MM.1S (cell line): ENCODE measurements around the gene INPP5D.

Experiments
- DNase-seq: peaks from one replicate; pipeline ENCODE4 v3.0.0-alpha.2; 2015
- H2AFZ ChIP-seq: fragments of 300-600 bp; sonication (generic); 2 replicates; pipeline ENCODE4 v1.6.0; 2016; ENCODE audit warnings: antibody characterized with exemption, low read length
- H3F3A ChIP-seq: fragments of 300-600 bp; sonication (generic); 2 replicates; pipeline ENCODE4 v1.6.1; 2016; ENCODE audit warnings: mild to moderate bottlenecking, antibody characterized with exemption, low read length, moderate library complexity, mixed read lengths; ENCODE audit not compliant: insufficient read depth
- H3K27ac ChIP-seq: fragments of 300-600 bp; sonication (generic); 2 replicates; pipeline ENCODE4 v1.5.1; 2016; ENCODE audit warnings: mild to moderate bottlenecking, low read length
- H3K27me3 ChIP-seq: fragments of 300-600 bp; sonication (generic); replicated peaks from 2 replicates; pipeline ENCODE4 v1.6.0; 2016; ENCODE audit warnings: low read length; ENCODE audit not compliant: insufficient read depth
- H3K36me3 ChIP-seq: fragments of 300-600 bp; sonication (generic); replicated peaks from 2 replicates; pipeline ENCODE4 v1.6.1; 2016; ENCODE audit warnings: mild to moderate bottlenecking, low read length, mixed read lengths; ENCODE audit not compliant: insufficient read depth
- H3K4me1 ChIP-seq: fragments of 300-600 bp; sonication (generic); 2 replicates; pipeline ENCODE4 v1.6.1; 2016; ENCODE audit warnings: low read length, mixed read lengths
- H3K4me2 ChIP-seq: fragments of 300-600 bp; sonication (generic); 2 replicates; pipeline ENCODE4 v1.6.0; 2016; ENCODE audit warnings: low read depth, low read length
- H3K4me3 ChIP-seq: fragments of 300-600 bp; sonication (generic); 2 replicates; pipeline ENCODE4 v1.5.1; 2016; ENCODE audit warnings: low read length, mixed read lengths
- H3K79me2 ChIP-seq: fragments of 300-600 bp; sonication (generic); 2 replicates; pipeline ENCODE4 v1.6.1; 2016; ENCODE audit warnings: mixed run types, low read length, mixed read lengths
- H3K9ac ChIP-seq: fragments of 300-600 bp; sonication (generic); 2 replicates; pipeline ENCODE4 v1.6.1; 2016; ENCODE audit warnings: low read length, mixed read lengths
- H3K9me2 ChIP-seq: fragments of 300-600 bp; sonication (generic); replicated peaks from 2 replicates; pipeline ENCODE4 v1.6.1; 2016; ENCODE audit warnings: mild to moderate bottlenecking, low read length, mixed read lengths; ENCODE audit not compliant: insufficient read depth
- H3K9me3 ChIP-seq: fragments of 300-600 bp; sonication (generic); replicated peaks from 2 replicates; pipeline ENCODE4 v1.6.1; 2016; ENCODE audit warnings: mild to moderate bottlenecking, low read length, mixed read lengths; ENCODE audit not compliant: insufficient read depth
- H4K20me1 ChIP-seq: fragments of 300-600 bp; sonication (generic); 2 replicates; pipeline ENCODE4 v1.6.1; 2016; ENCODE audit warnings: mild to moderate bottlenecking, low read length, moderate library complexity, mixed read lengths; ENCODE audit not compliant: insufficient read depth
- CTCF ChIP-seq: fragments of 300-600 bp; sonication (generic); IDR thresholded peaks from 2 replicates; pipeline ENCODE4 v1.5.1; 2016; ENCODE audit warnings: antibody characterized with exemption, low read length, mixed read lengths
- EZH2 ChIP-seq: fragments of 300-600 bp; sonication (generic); optimal IDR thresholded peaks from 2 replicates; pipeline ENCODE3; 2017; ENCODE audit warnings: low read depth, mild to moderate bottlenecking, antibody characterized with exemption, low read length, mixed read lengths
- EZH2phosphoT487 ChIP-seq: fragments of 300-600 bp; sonication (generic); IDR thresholded peaks from 2 replicates; pipeline ENCODE4 v1.6.1; 2018; ENCODE audit warnings: antibody characterized with exemption, low read length

INPP5D gene

GRCh38 chr2:233133239-233133638 lies 73.1 kb downstream of the INPP5D start:
- Histone ChIP-seq H3K4me1 (no peaks in the 10 kb centered on the region), H3K4me2 (no peak overlapping the region), H4K20me1 (no peaks in the 10 kb centered on the region), H3K36me3 (no peaks in the 10 kb centered on the region), H3K79me2 (no peaks in the 10 kb centered on the region), H3K4me3 (no peak overlapping the region), H3K9me2 (no peaks in the 10 kb centered on the region), H3K27ac (no peak overlapping the region), H3K9me3 (no peaks in the 10 kb centered on the region), H3K27me3 (no peaks in the 10 kb centered on the region), H3K9ac (no peak overlapping the region), H2AFZ (no peak overlapping the region), H3F3A (no peaks in the 10 kb centered on the region)
- TF ChIP-seq CTCF (no peak), EZH2 (no peak), EZH2phosphoT487 (no peak)
- DNase-seq, result no peak

GRCh38 chr2:233135421-233135820 lies 75.3 kb downstream of the INPP5D start:
- Histone ChIP-seq H3F3A (no peaks in the 10 kb centered on the region), H3K9me3 (no peaks in the 10 kb centered on the region), H3K27ac (no peak overlapping the region), H3K9me2 (no peaks in the 10 kb centered on the region), H3K36me3 (no peaks in the 10 kb centered on the region), H3K4me1 (no peaks in the 10 kb centered on the region), H3K4me3 (no peak overlapping the region), H3K27me3 (no peaks in the 10 kb centered on the region), H4K20me1 (no peaks in the 10 kb centered on the region), H3K4me2 (no peak overlapping the region), H2AFZ (no peak overlapping the region), H3K9ac (no peak overlapping the region), H3K79me2 (no peaks in the 10 kb centered on the region)
- no peak for DNase-seq
- TF ChIP-seq EZH2phosphoT487 (no peak), EZH2 (no peak), CTCF (no peak)

GRCh38 chr2:233137040-233137439 lies 76.9 kb downstream of the INPP5D start:
- Histone ChIP-seq H3K4me2 (no peak overlapping the region), H3K9ac (no peak overlapping the region), H3K36me3 (no peaks in the 10 kb centered on the region), H3K4me3 (no peak overlapping the region), H3F3A (peaks cover 2% of the 10 kb centered on the region; the same call in 1 of the 2 replicates), H3K27me3 (no peaks in the 10 kb centered on the region), H3K4me1 (peaks cover 6% of the 10 kb centered on the region), H3K9me3 (no peaks in the 10 kb centered on the region), H3K79me2 (no peaks in the 10 kb centered on the region), H3K27ac (no peak overlapping the region), H3K9me2 (no peaks in the 10 kb centered on the region), H4K20me1 (no peaks in the 10 kb centered on the region), H2AFZ (no peak overlapping the region)
- DNase-seq, result no peak
- TF ChIP-seq CTCF, result no peak
- TF ChIP-seq EZH2phosphoT487, result no peak
- no peak for TF ChIP-seq EZH2
